Body of pancreas (tissue), 4 donors: ENCODE measurements around the gene CFAP206.

Source experiments
- POLR2A ChIP-seq, 3 donors: fragments of 450-650 bp; IDR thresholded peaks; one replicate each; pipeline ENCODE4 v1.6.1; 2016; ENCODE audit warnings: antibody characterized with exemption in 3 of 3, mild to moderate bottlenecking in 2 of 3
- TF ChIP-seq, protein P1 (sequence below), 7 experiments: fragments of 450-650 bp in 4 of 7; fragments of 200-600 bp in 3 of 7; sonication (generic) in 3 of 7; IDR thresholded peaks; one replicate each; pipeline ENCODE4 v1.5.1; 2016 to 2019; ENCODE audit warnings: antibody characterized with exemption in 7 of 7

DNA sequence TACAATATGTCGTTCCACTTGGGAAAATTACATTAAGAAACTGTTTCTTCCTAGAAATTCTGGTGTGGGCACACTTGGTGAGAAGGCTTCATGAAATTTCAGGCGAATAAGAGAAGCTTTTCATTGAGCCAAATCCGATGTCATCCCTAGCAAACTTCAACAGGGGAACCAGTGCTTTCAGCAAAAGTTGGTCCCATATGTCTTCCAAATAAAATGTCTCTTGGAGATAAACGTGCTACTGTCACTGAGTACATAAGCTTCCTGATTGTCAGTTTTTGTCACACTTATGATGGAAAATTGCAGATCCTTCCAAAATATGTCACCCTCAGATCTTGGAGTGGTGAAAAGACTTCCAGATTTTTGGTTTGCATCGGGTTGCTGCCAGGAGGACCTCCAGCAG lies 33.9 kb downstream of the CFAP206 start:
- TF ChIP-seq, protein P1, sequence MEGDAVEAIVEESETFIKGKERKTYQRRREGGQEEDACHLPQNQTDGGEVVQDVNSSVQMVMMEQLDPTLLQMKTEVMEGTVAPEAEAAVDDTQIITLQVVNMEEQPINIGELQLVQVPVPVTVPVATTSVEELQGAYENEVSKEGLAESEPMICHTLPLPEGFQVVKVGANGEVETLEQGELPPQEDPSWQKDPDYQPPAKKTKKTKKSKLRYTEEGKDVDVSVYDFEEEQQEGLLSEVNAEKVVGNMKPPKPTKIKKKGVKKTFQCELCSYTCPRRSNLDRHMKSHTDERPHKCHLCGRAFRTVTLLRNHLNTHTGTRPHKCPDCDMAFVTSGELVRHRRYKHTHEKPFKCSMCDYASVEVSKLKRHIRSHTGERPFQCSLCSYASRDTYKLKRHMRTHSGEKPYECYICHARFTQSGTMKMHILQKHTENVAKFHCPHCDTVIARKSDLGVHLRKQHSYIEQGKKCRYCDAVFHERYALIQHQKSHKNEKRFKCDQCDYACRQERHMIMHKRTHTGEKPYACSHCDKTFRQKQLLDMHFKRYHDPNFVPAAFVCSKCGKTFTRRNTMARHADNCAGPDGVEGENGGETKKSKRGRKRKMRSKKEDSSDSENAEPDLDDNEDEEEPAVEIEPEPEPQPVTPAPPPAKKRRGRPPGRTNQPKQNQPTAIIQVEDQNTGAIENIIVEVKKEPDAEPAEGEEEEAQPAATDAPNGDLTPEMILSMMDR (IDR thresholded peaks at IDR 0.05) = no peak
- no peak for TF ChIP-seq POLR2A (IDR thresholded peaks at IDR 0.05)
